ENCODE results near the gene SMPD3. TPM values are rescaled to one million over a fixed set of nuclear protein-coding genes. Genes with fewer than 3 reads are reported as not detected.

SMPD3 gene
- total RNA-seq, 4 donors from 2014 or later: 0.33 to 2.4 (median 1.3) TPM

- DNase-seq: no peak
- Histone ChIP-seq H3K27me3 (no peaks in the 10 kb centered on the region), H3K27ac (no peak overlapping the region), H3K4me3 (replicated peaks in 1 of 3) (no peak overlapping the region), H3K36me3 (no peaks in the 10 kb centered on the region), H3K4me1 (peaks cover 15 to 26% of the 10 kb centered on the region in 2 donors), H3K9me3 (no peaks in the 10 kb centered on the region)
- TF ChIP-seq POLR2A (IDR thresholded peaks at IDR 0.05) (no peak), CTCF (IDR thresholded peaks at IDR 0.05) (no peak)
- intact Hi-C loops (cut with DNase I): no loop called here
- 46 to 66% methylated on average over 2 of the region's 2 CpGs for WGBS, 2 donors
These were observed 33.7 kb downstream of the SMPD3 start for GRCh38 chr16:68414581-68414980.

GRCh38 chr16:68412061-68412460, 36.2 kb downstream of the SMPD3 start:
- no peaks in the 10 kb centered on the region for H3K27me3 ChIP-seq
- no peak overlapping the region for H3K27ac ChIP-seq
- H3K4me3 ChIP-seq (replicated peaks in 1 of 3): no peak overlapping the region
- WGBS, 2 donors: 93 to 96% methylated on average over 6 of the region's 6 CpGs
- H3K36me3 ChIP-seq: no peaks in the 10 kb centered on the region
- H3K9me3 ChIP-seq: no peaks in the 10 kb centered on the region
- no peak for TF ChIP-seq CTCF (IDR thresholded peaks at IDR 0.05)
- DNase-seq: no peak
- intact Hi-C loops (cut with DNase I): no loop called here
- H3K4me1 ChIP-seq: peaks cover 7 to 12% of the 10 kb centered on the region in 2 donors

GRCh38 chr16:68411086-68411485, 37.2 kb downstream of the SMPD3 start:
- H3K36me3 ChIP-seq: no peaks in the 10 kb centered on the region
- H3K4me3 ChIP-seq (replicated peaks in 1 of 3): no peak overlapping the region
- intact Hi-C loops (cut with DNase I): no loop called here
- TF ChIP-seq CTCF (IDR thresholded peaks at IDR 0.05): no peak
- TF ChIP-seq POLR2A (IDR thresholded peaks at IDR 0.05): no peak
- no peaks in the 10 kb centered on the region for H3K9me3 ChIP-seq
- peaks cover 8 to 12% of the 10 kb centered on the region in 2 donors for H3K4me1 ChIP-seq
- no peaks in the 10 kb centered on the region for H3K27me3 ChIP-seq
- no peak for DNase-seq
- no peak overlapping the region for H3K27ac ChIP-seq
- 71 to 80% methylated on average over 1 of the region's 2 CpGs for WGBS, 2 donors

- peaks cover 18 to 20% of the 10 kb centered on the region in 2 donors for H3K4me1 ChIP-seq
- intact Hi-C loops (cut with DNase I): no loop called here
- no peak for DNase-seq
- H3K27ac ChIP-seq: no peak overlapping the region
- H3K9me3 ChIP-seq: no peaks in the 10 kb centered on the region
- H3K27me3 ChIP-seq: no peaks in the 10 kb centered on the region
- H3K4me3 ChIP-seq (replicated peaks in 1 of 3): no peak overlapping the region
- no peaks in the 10 kb centered on the region for H3K36me3 ChIP-seq
- 65 to 67% methylated on average over 6 of the region's 6 CpGs for WGBS, 2 donors
- TF ChIP-seq POLR2A (IDR thresholded peaks at IDR 0.05) (no peak), CTCF (IDR thresholded peaks at IDR 0.05) (no peak)
These were observed 39.3 kb downstream of the SMPD3 start for GRCh38 chr16:68408967-68409366.

- intact Hi-C loops (cut with DNase I): no loop called here
- no peaks in the 10 kb centered on the region for H3K27me3 ChIP-seq
- TF ChIP-seq POLR2A (IDR thresholded peaks at IDR 0.05) (no peak), CTCF (IDR thresholded peaks at IDR 0.05) (no peak)
- no peaks in the 10 kb centered on the region for H3K36me3 ChIP-seq
- no peaks in the 10 kb centered on the region for H3K9me3 ChIP-seq
- 83 to 93% methylated on average over 1 of the region's 1 CpG for WGBS, 2 donors
- H3K4me3 ChIP-seq (replicated peaks in 1 of 3): no peak overlapping the region
- no peak overlapping the region for H3K27ac ChIP-seq
- no peak for DNase-seq
- H3K4me1 ChIP-seq: peaks cover 18 to 23% of the 10 kb centered on the region in 2 donors
These were observed 39.9 kb downstream of the SMPD3 start for GRCh38 chr16:68408428-68408827.
